Spinal cord (tissue), 10 donors: ENCODE measurements around the gene ATXN1L. TPM values are rescaled to one million over a fixed set of nuclear protein-coding genes. Genes with fewer than 3 reads are reported as not detected.
"Not testable (repeated sequence)": the region's sequence is repeated elsewhere in the genome, so short reads cannot be mapped to it uniquely, and the experiment has no call there.

ENCODE experiments used
- DNase-seq, 6 donors: peaks; one replicate each; pipeline versions ENCODE4 v3.0.0 to v3.0.0-alpha.2; 2013 to 2015; ENCODE audit warnings: low spot score in 6 of 6, low read depth in 4 of 6
- H3K27ac ChIP-seq: one replicate; pipeline ENCODE4 v1.5.1; 2013; ENCODE audit warnings: low read depth, low read length, control low read depth
- H3K27me3 ChIP-seq: one replicate; pipeline ENCODE4 v1.6.1; 2013; ENCODE audit warnings: low read length; ENCODE audit not compliant: control insufficient read depth, insufficient read depth
- H3K36me3 ChIP-seq: one replicate; pipeline ENCODE4 v1.6.1; 2013; ENCODE audit warnings: low read length; ENCODE audit not compliant: control insufficient read depth, insufficient read depth
- H3K4me1 ChIP-seq: one replicate; pipeline ENCODE4 v1.6.1; 2013; ENCODE audit warnings: low read length; ENCODE audit not compliant: control insufficient read depth, insufficient read depth
- H3K4me3 ChIP-seq: one replicate; pipeline ENCODE4 v1.5.1; 2013; ENCODE audit warnings: low read depth, low read length, control low read depth
- H3K9me3 ChIP-seq: one replicate; pipeline ENCODE4 v1.6.1; 2013; ENCODE audit warnings: low read length; ENCODE audit not compliant: control insufficient read depth, insufficient read depth
- WGBS: methylation state at CpG from one replicate; pipeline ENCODE4 v1.1.5; 2013; ENCODE audit warnings: missing lambda C conversion rate; ENCODE audit not compliant: insufficient coverage; 5-methylcytosine and 5-hydroxymethylcytosine counted together
- long read RNA-seq, 4 donors: transcript quantifications; one replicate each; lab custom pipeline, GENCODE V29; 2026
- polyA plus RNA-seq, 2 donors: library from polyadenylated mRNA; unstranded; fragments of 120-200 nt; gene quantifications; one replicate each; pipeline ENCODE4 v1.2.1, GENCODE V29; 2013; ENCODE audit not compliant: insufficient read length in 2 of 2
- total RNA-seq, 2 donors: library from RNA; depleted of rRNA in 1 of 2; stranded (reverse); fragments of 120-200 nt in 1 of 2; fragments of >200 nt in 1 of 2; gene quantifications; one replicate each; pipeline versions ENCODE4 v1.2.3 to v1.2.4, GENCODE V29; 2013 to 2014
- donor health status: healthy.

The ATXN1L gene, protein sequence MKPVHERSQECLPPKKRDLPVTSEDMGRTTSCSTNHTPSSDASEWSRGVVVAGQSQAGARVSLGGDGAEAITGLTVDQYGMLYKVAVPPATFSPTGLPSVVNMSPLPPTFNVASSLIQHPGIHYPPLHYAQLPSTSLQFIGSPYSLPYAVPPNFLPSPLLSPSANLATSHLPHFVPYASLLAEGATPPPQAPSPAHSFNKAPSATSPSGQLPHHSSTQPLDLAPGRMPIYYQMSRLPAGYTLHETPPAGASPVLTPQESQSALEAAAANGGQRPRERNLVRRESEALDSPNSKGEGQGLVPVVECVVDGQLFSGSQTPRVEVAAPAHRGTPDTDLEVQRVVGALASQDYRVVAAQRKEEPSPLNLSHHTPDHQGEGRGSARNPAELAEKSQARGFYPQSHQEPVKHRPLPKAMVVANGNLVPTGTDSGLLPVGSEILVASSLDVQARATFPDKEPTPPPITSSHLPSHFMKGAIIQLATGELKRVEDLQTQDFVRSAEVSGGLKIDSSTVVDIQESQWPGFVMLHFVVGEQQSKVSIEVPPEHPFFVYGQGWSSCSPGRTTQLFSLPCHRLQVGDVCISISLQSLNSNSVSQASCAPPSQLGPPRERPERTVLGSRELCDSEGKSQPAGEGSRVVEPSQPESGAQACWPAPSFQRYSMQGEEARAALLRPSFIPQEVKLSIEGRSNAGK
- total RNA-seq (10 to 100 TPM; 13.8 to 18.1 TPM), polyA plus RNA-seq (10 to 100 TPM; 16.7 to 18.9 TPM)
- long read RNA-seq, donor 1, full-length matches to known transcripts: 11 of 11 reads
- long read RNA-seq, donor 1, partial matches to known transcripts: 0 of 11 reads
- long read RNA-seq, donor 1, other reads (novel, unspliced or antisense): 0 of 11 reads
- long read RNA-seq, donor 2, full-length matches to known transcripts: 1 of 1 reads
- long read RNA-seq, donor 2, partial matches to known transcripts: 0 of 1 reads
- long read RNA-seq, donor 2, other reads (novel, unspliced or antisense): 0 of 1 reads
- long read RNA-seq, donor 3, full-length matches to known transcripts: 9 of 9 reads
- long read RNA-seq, donor 3, partial matches to known transcripts: 0 of 9 reads
- long read RNA-seq, donor 3, other reads (novel, unspliced or antisense): 0 of 9 reads
- long read RNA-seq, donor 4, full-length matches to known transcripts: 9 of 9 reads
- long read RNA-seq, donor 4, partial matches to known transcripts: 0 of 9 reads
- long read RNA-seq, donor 4, other reads (novel, unspliced or antisense): 0 of 9 reads

DNA sequence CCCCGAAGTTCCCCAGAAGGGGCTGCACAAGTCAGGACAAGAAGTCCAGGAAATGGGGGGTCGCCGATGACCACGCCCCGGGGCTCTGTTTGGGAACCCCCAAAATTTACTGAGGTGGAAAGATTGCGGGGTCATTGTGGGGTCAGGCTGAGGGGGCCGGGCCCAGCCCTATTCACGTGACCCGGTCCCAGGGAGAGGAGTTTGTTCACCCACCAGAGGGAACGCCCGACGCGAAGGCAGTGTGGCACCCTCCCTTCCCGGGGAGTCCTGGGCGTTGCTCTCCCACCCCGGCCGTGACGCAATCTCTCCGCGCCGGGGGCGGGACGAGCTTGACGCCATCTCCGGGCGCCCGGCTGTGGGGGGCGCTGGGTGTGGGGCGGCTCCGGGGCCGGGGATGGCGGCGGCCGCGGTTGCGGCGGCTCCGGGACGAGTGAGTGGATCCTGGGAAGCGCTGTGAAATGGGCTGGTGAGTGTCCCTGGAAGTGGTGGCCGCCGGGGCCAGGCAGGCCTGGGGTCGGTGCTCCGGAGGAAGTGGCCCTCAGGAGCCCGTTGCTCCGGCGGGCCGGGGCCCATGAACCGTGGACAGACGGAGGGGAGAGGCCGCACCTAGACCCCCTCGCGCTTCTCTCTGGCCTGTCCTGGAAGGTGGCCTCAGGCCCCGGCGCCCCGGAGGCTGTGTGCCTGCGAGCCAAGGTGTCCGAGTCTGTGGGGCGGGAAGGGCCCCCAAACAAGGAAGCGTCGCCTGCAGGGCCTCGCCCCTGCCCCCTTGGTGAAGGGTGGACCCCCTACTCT is at the start of gene ATXN1L:
Gene ATXN1L, plus strand, starts transcription at position 338 of the 792 bp plus-strand sequence. CDS start 3,765 bp downstream, outside the sequence.
- no peaks in the 10 kb centered on the region for H3K27me3 ChIP-seq
- peak within 1 kb of the TSS; percentile 59 for H3K27ac ChIP-seq
- H3K9me3 ChIP-seq: no peaks in the 10 kb centered on the region
- H3K4me1 ChIP-seq: peaks cover 9% of the 10 kb centered on the region
- DNase-seq: peak; percentile 79 to 97 (median 86)
- H3K4me3 ChIP-seq: peak within 1 kb of the TSS; percentile 91
- peaks cover 26% of the 10 kb centered on the region for H3K36me3 ChIP-seq
- under 1% methylated on average over 62 of the region's 62 CpGs for WGBS

DNA sequence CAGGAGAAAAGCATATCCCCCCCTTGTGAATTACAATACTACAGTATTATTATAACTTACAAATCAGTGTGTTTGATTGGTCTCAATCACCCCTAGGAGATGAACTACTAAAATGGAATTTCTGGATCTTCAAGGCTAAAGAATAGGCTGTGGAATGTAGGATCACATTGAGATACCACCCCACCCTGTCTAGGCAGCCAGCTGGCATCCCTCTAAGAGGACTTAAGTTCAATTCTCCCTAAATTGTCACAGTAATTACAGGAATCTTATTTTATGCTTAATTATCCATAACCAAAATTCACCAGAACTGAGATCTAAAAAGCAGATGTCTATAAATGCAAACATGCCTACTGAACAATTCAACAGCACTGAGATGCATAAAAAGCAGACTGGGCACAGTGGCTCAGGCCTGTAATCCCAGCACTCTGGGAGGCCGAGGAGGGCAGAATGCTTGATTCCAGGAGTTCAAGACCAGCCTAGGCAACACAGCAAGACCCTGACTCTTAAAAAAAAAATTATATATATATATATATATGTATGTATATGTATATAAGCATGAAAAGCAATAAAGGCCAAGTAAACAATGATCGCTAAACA is 49.2 kb upstream of the ATXN1L start:
- peaks cover 28% of the 10 kb centered on the region for H3K36me3 ChIP-seq
- no peak for DNase-seq
- WGBS: no CpG with 5 or more reads among the region's 2 CpGs
- no peak overlapping the region for H3K27ac ChIP-seq
- no peaks in the 10 kb centered on the region for H3K9me3 ChIP-seq
- peaks cover 2% of the 10 kb centered on the region for H3K4me1 ChIP-seq
- no peak overlapping the region for H3K4me3 ChIP-seq
- H3K27me3 ChIP-seq: no peaks in the 10 kb centered on the region

DNA sequence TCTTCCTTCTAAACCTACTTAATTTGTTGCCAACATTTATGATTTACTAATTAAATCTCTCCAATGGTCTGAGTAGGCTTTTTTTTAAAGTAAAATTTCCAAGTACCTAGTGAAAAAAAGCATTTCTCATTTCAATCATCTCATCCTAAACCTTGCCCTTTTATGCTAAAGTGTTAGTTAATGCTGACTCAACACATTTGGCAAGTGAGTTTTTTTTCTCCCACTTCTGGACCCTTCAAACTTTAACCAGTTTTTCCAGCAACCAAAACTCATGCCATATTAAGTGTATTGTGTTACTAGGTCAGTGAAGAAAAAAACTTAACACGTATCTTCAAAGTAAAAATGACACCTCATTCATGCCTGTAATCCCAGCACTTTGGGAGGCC is 42.5 kb upstream of the ATXN1L start:
- no peaks in the 10 kb centered on the region for H3K27me3 ChIP-seq
- H3K27ac ChIP-seq: no peak overlapping the region
- H3K4me3 ChIP-seq: no peak overlapping the region
- H3K4me1 ChIP-seq: peaks cover 6% of the 10 kb centered on the region
- peaks cover 44% of the 10 kb centered on the region for H3K36me3 ChIP-seq
- no peaks in the 10 kb centered on the region for H3K9me3 ChIP-seq
- WGBS: no CpG with 5 or more reads among the region's 1 CpG
- DNase-seq: no peak

DNA sequence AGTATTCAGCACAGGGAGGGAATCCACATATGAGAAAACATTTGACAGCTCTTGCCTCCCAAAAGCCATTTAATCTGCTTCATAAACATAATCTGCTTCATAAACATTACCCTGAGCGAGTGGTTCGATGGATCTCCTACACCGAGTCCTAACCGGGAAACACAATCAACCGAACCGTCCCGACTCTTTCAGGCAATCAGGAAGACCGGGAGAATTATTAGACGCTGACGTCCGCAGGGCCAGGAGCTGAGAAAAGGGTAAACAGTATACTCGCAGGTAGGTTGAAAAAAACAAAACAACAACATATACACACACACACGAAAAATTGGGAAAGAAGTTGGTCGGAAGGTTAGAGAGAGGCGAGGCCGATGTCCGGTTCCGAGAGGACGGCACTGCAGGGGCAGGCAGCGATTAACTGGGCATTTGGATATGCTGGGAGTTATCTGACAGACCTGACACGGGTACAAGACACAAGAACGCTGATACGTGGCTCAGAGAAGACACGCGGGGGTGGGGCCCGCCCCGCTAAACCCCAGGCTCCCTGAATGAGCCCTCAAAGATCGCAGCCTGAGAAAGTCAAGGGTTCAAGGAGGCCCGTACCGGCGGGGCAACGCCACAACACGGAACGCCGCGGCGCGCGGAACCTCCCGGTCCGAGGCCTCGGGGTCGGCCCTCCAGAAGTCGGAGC is 37.7 kb upstream of the ATXN1L start:
- no peaks in the 10 kb centered on the region for H3K9me3 ChIP-seq
- H3K27me3 ChIP-seq: no peaks in the 10 kb centered on the region
- peak overlapping the region; percentile 99 for H3K4me3 ChIP-seq
- H3K4me1 ChIP-seq: peaks cover 6% of the 10 kb centered on the region
- WGBS: 0% methylated on average over 35 of the region's 44 CpGs
- peak in 3 of 6 donors; percentile 3 to 13 (median 10) for DNase-seq
- peak overlapping the region; percentile 98 for H3K27ac ChIP-seq
- H3K36me3 ChIP-seq: peaks cover 19% of the 10 kb centered on the region

DNA sequence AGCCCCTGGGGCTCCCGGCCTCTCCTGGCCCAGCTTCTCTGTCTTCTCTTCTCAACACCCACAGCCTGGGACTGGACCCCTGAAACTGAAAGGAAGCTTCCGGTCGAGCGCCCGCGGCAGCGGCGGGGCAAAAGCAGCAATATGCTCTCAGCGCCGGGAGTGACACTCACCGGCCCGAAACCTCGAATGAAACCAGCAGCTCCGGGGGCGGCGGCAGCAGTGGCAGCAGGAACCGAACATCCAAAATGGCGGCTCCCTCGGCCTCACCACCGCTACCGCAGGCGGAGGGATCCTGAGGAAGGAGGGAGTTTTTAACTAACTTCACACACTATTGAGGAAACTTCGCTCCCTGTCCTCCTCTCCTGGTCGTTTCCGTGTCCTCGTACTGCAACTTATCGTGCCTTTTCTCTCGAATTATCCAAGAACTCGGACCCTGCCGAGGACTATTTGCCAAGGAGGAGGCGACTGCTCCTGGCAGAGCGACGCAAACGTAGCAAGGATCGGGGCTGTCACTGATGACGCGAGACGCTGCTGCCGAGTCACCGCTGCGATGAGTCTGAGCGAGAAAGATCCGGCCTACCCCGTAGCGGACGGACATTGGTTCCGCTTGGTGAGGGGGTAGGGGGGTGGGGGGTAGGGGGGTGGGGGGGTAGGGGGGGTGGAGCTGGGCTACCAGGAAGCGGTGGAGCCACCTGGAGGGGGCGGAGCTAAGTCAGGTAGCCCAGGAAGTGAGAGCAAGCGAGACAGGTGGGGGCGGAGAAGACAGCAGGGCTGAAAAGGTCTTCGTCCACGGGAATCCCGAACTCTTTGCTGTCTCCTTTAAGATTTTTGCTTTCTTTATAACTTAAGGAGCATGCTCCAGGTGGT is 37.0 kb upstream of the ATXN1L start, which contains the start of gene AP1G1:
Gene AP1G1, minus strand, starts transcription at position 242 of the 867 bp plus-strand sequence. CDS start 19,355 bp downstream, outside the sequence.
- WGBS: 0% methylated on average over 26 of the region's 54 CpGs
- H3K9me3 ChIP-seq: no peaks in the 10 kb centered on the region
- no peaks in the 10 kb centered on the region for H3K27me3 ChIP-seq
- H3K4me3 ChIP-seq: peak within 1 kb of the TSS; percentile 99
- DNase-seq: peak; percentile 90 to 99 (median 97)
- H3K4me1 ChIP-seq: peaks cover 6% of the 10 kb centered on the region
- peaks cover 19% of the 10 kb centered on the region for H3K36me3 ChIP-seq
- H3K27ac ChIP-seq: peak within 1 kb of the TSS; percentile 98

DNA sequence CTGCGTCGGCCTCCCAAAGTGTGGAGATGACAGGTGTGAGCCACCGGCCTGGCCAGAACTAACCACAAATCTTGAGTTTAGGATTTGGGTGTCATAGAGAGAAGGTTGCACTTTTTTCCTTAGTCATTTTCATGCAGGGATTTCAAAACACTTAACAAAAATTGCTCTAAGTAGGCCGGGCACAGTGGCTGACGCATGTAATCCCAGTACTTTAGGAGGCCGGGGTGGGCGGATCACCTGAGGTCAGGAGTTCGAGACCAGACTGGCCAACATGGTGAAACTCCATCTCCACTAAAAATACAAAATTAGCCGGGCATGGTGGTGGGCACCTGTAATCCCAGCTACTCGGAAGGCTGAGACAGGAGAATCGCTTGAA is 35.6 kb upstream of the ATXN1L start:
- not testable (repeated sequence) for DNase-seq, H3K4me3 ChIP-seq, H3K9me3 ChIP-seq, H3K36me3 ChIP-seq, H3K27me3 ChIP-seq, H3K27ac ChIP-seq, H3K4me1 ChIP-seq
- WGBS: 91% methylated on average over 10 of the region's 11 CpGs

DNA sequence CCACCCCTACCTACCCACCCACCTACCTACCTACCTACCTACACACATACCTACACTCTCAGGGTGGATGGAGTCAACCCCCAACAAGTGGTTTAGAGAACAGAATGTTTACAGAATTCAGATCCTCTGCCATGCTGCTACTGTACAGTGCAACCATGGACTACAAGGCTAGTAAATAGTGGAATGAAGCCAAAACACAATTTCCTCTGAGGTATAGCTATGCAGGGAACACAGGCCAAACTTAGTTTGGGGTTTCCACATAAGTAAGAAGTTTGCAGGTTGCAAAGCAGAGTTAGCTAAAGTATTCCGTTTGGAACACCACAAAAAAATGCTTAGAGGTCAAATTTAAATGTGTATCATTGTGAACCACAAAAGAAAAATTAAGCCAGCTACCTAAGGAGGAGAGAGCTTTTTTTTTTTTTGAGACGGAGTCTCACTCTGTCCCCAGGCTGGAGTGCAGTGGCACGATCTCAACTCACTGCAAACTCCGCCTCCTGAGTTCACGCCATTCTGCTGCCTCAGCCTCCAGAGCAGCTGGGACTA is 34.4 kb upstream of the ATXN1L start:
- Histone ChIP-seq H3K27ac (no peak overlapping the region), H3K4me3 (no peak overlapping the region), H3K27me3 (no peaks in the 10 kb centered on the region), H3K4me1 (peaks cover 6% of the 10 kb centered on the region), H3K9me3 (no peaks in the 10 kb centered on the region), H3K36me3 (peaks cover 6% of the 10 kb centered on the region)
- WGBS: no CpG with 5 or more reads among the region's 5 CpGs
- no peak for DNase-seq
